Glutamatergic neuron (in vitro differentiated cells): ENCODE results near the gene GTF2H2. TPM values are rescaled to one million over a fixed set of nuclear protein-coding genes. Genes with fewer than 3 reads are reported as not detected.
"Not testable (repeated sequence)": the region's sequence is repeated elsewhere in the genome, so short reads cannot be mapped to it uniquely, and the experiment has no call there.

Source experiments
- DNase-seq: peaks from one replicate; pipeline ENCODE4 v3.0.0; 2022
- H3K27ac Mint-ChIP-seq: one replicate; pipeline ENCODE4 v1.8.0; 2020; ENCODE audit warnings: mild to moderate bottlenecking, mixed read lengths, inconsistent platforms; ENCODE audit not compliant: unreplicated experiment
- H3K27me3 Mint-ChIP-seq: one replicate; pipeline ENCODE4 v1.8.0; 2020; ENCODE audit warnings: mild to moderate bottlenecking, moderate library complexity, mixed read lengths, inconsistent platforms; ENCODE audit not compliant: unreplicated experiment
- H3K36me3 Mint-ChIP-seq: one replicate; pipeline ENCODE4 v1.8.0; 2020; ENCODE audit warnings: mild to moderate bottlenecking, mixed read lengths, inconsistent platforms; ENCODE audit not compliant: unreplicated experiment
- H3K4me1 Mint-ChIP-seq: one replicate; pipeline ENCODE4 v1.8.0; 2020; ENCODE audit warnings: mild to moderate bottlenecking, low read depth, mixed read lengths, inconsistent platforms; ENCODE audit not compliant: unreplicated experiment
- H3K4me3 Mint-ChIP-seq: one replicate; pipeline ENCODE4 v1.8.0; 2020; ENCODE audit warnings: mild to moderate bottlenecking, mixed read lengths, inconsistent platforms; ENCODE audit not compliant: unreplicated experiment
- H3K9me3 Mint-ChIP-seq: one replicate; pipeline ENCODE4 v1.8.0; 2020; ENCODE audit warnings: mild to moderate bottlenecking, moderate library complexity, mixed read lengths, inconsistent platforms; ENCODE audit not compliant: unreplicated experiment
- total RNA-seq: library from RNA; stranded (reverse); fragmentation: NEBNext Ultra II Directional; extraction: Animal tissue kit (Norgen Biotek cat#: 25700); gene quantifications from one replicate; pipeline ENCODE4 v1.2.1, GENCODE V29; 2021; ENCODE audit not compliant: unreplicated experiment
- TF ChIP-seq, protein P1 (sequence below): fragments of 200-600 bp; sonication (generic); IDR thresholded peaks from one replicate; pipeline ENCODE4 v1.5.0; 2021; ENCODE audit not compliant: partially characterized antibody, unreplicated experiment

Gene GTF2H2
- total RNA-seq, 1 donor from 2014 or later = 32.7 TPM

DNA sequence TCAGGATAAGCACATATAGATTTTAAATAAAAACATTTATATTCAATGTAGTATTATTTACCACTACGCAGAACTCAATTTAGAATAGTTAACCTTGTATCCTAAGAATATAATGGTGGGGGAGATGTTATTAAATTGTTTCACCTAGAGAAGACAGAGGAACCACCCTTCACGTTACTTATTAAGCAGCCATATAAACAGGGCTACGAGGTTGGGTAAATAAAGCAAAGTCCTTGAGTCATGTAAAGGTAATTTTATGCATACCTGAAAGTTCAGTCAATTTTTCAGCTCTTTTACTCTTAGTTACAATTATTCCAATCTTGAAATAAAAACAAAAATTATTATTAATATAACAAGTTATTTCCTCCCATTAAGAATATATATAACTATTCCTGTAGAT, 8.1 kb downstream of the GTF2H2 start:
- not testable (repeated sequence) for H3K36me3 Mint-ChIP-seq, H3K4me1 Mint-ChIP-seq, H3K9me3 Mint-ChIP-seq, H3K27ac Mint-ChIP-seq, H3K4me3 Mint-ChIP-seq, H3K27me3 Mint-ChIP-seq, DNase-seq

DNA sequence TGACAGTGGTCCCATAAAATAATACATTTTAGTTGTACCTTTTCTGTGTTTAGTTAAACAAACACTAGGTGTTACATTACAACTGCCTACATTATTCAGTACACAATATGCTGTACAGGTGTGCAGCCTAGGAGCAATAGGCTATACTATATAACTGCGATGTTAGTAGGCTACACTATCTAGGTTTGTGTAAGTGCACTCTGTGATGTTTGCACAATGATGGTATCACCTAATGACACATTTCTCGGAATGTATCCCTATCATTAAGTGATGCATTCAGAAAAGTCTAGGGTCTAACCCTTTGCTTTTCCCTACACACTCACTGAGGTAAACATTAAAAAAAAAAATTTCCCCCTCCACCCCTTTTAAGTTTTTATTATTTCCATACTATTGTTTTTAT, 22.7 kb downstream of the GTF2H2 start:
- H3K4me3 Mint-ChIP-seq, H3K4me1 Mint-ChIP-seq, H3K27ac Mint-ChIP-seq, H3K36me3 Mint-ChIP-seq, DNase-seq, H3K9me3 Mint-ChIP-seq, H3K27me3 Mint-ChIP-seq: not testable (repeated sequence)

DNA sequence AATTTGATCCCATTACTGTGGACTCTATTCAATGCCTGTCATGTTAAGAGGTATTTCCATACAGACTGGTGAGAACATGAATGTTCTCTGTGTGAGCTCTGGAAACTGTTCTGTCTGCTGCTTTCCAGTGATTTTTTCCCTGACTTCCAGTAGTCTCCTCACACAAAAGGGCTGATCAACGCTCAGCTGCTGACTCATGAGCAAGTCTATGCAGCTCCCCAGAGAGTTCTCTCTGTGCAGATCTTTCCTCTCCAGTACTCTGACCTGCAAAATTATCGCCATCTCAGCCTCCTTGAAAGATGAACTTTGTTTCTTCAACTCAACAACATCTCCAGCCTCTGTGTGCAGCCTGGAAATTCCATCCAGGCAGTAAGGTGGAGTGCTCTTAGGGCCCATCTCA, 23.3 kb downstream of the GTF2H2 start:
- H3K4me1 Mint-ChIP-seq, H3K4me3 Mint-ChIP-seq, H3K36me3 Mint-ChIP-seq, DNase-seq, H3K27ac Mint-ChIP-seq, H3K9me3 Mint-ChIP-seq, H3K27me3 Mint-ChIP-seq: not testable (repeated sequence)

DNA sequence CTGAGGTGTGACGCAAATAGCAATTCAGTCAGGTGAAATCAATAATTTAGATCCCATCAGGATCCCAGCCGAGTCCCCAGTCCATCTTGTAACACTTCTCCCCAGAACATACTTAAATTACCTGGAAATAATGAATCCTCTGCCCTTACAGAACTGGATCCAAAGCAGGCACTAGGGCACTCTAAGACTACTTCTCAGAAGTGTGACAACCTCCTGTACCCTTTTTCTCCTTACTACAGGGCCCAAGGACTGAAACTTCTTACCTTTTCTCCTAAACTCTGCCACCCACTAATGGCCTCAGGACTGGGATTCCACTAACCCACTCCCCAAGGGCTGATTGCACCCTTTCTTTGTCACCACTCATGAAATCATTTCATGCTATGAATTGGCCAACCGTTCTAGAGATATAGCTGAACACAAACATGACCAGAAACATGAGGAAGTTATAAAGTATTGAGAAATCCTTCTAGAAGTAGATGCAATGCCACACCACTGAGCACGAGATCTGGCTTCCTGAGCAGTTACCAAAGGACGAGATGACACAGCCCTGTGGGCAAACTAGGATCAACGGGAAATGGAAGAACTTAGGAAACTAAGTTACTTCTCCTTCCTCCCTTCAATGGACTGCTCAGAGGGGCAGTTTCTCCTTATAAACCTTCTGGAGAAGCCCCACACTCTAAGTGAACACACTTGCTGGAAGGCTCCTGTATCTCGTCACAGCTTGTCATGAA, 36.3 kb downstream of the GTF2H2 start:
- DNase-seq, H3K36me3 Mint-ChIP-seq, H3K4me3 Mint-ChIP-seq, H3K27me3 Mint-ChIP-seq, H3K9me3 Mint-ChIP-seq, H3K27ac Mint-ChIP-seq, H3K4me1 Mint-ChIP-seq: not testable (repeated sequence)

DNA sequence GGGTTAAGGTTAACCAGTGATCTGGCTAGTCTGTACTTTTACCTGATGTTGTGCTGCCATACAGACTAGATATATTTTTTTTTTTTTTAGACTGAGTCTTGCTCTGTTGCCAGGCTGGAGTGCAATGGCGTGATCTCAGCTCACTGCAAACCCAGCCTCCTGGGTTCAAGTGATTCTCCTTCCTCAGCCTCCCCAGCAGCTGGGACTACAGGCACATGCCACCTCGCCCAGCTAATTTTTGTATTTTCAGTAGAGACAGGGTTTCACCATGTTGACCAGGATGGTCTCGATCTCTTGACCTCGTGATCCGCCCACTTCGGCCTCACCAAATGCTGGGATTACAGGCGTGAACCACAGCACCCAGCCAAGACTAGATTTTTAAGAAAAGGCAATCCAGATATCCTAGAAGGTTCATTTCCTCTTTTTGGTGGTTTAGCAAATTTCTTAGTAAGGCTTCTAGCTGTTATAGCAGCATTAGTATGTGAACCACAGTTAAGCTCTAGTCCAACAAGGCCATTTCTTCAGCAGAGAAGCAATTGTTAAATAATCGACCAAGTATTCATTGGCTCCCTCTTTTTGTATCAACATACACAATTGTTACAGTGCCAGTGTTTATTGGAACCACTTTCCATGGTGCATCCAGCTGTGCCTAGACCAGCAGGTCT, 42.1 kb downstream of the GTF2H2 start, which contains the start of gene NAIP:
NAIP (minus strand) TSS at position 51 of the 665 bp plus-strand sequence. CDS start 12,424 bp downstream, outside the sequence.
- H3K4me1 Mint-ChIP-seq, H3K4me3 Mint-ChIP-seq, H3K36me3 Mint-ChIP-seq, H3K27me3 Mint-ChIP-seq, DNase-seq, H3K9me3 Mint-ChIP-seq, H3K27ac Mint-ChIP-seq: not testable (repeated sequence)

DNA sequence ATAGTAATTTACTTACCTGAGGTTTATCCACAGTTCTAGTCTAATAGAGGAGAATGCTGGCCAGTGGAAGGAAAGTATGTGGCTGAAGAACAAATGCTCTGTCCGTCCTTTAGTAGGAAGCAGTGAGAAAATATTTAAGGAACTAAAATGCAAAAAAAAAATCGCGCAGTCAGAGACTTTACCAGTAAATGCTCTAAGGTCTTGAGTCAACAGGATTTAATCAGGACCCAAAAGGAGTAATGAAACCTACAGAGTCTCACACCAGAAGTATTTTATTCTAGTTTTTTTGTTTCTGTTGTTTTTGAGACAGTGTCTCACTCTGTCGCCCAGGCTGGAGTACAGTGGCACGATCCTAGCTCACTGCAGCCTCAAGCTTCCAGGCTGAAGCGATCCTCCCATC, 46.8 kb downstream of the GTF2H2 start:
- H3K4me1 Mint-ChIP-seq, H3K27me3 Mint-ChIP-seq, H3K4me3 Mint-ChIP-seq, H3K27ac Mint-ChIP-seq, H3K9me3 Mint-ChIP-seq, DNase-seq, H3K36me3 Mint-ChIP-seq: not testable (repeated sequence)

DNA sequence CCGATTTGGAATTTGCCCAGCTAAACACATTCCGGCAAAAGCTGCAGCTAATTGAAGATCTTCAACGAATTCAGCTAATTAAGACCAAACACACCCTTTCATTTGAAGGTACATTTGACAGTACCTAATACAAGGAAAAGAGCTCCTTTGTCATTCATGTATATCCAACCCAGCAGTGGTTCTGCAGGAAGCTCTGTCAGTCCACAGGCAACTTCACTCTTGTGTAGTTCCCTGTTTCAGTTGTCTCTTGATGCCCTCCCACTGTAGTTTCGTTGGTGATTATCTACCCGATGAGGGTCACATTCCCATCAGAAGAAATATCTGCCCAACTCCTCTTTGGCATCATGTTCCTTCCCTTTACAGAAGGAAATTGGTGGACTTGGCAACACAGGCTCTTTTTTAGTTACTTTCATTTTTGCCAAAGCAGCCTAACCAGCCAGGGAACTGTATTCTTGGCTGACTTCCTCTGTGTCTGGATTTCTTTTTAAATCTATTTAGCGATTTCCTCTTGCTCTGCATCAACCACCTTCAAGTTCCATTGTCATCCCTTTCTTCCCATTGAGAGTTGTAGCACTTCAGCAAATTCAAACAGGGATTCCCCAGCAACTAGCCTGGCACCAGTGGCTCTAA, 49.0 kb downstream of the GTF2H2 start:
- not testable (repeated sequence) for H3K27ac Mint-ChIP-seq, H3K4me1 Mint-ChIP-seq, H3K9me3 Mint-ChIP-seq, DNase-seq, H3K36me3 Mint-ChIP-seq, H3K4me3 Mint-ChIP-seq, H3K27me3 Mint-ChIP-seq

DNA sequence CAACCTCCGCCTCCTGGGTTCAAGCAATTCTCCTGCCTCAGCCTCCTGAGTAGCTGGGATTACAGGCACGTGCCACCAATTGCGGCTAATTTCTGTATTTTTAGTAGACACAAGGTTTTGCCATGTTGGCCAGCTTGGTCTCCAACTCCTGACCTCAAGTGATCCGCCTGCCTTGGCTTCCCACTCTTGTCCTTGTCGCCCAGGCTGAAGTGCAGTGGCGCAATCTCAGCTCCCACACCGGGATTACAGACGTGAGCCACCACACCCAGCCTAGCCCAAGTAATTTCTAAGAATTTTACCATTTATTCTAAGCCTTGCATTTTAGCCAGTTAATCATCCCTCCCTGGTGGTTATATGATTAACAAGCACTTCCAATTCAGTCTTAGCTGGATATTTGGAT, 53.3 kb downstream of the GTF2H2 start:
- H3K36me3 Mint-ChIP-seq = no peaks in the 10 kb centered on the region
- TF ChIP-seq, protein P1, sequence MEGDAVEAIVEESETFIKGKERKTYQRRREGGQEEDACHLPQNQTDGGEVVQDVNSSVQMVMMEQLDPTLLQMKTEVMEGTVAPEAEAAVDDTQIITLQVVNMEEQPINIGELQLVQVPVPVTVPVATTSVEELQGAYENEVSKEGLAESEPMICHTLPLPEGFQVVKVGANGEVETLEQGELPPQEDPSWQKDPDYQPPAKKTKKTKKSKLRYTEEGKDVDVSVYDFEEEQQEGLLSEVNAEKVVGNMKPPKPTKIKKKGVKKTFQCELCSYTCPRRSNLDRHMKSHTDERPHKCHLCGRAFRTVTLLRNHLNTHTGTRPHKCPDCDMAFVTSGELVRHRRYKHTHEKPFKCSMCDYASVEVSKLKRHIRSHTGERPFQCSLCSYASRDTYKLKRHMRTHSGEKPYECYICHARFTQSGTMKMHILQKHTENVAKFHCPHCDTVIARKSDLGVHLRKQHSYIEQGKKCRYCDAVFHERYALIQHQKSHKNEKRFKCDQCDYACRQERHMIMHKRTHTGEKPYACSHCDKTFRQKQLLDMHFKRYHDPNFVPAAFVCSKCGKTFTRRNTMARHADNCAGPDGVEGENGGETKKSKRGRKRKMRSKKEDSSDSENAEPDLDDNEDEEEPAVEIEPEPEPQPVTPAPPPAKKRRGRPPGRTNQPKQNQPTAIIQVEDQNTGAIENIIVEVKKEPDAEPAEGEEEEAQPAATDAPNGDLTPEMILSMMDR = no peak
- no peak for DNase-seq
- H3K4me3 Mint-ChIP-seq = no peak overlapping the region
- no peak overlapping the region for H3K27ac Mint-ChIP-seq
- H3K4me1 Mint-ChIP-seq = no peaks in the 10 kb centered on the region
- H3K27me3 Mint-ChIP-seq = no peaks in the 10 kb centered on the region
- no peaks in the 10 kb centered on the region for H3K9me3 Mint-ChIP-seq
